Measurements from ENCODE around the gene GPS1. TPM values are rescaled to one million over a fixed set of nuclear protein-coding genes. Genes with fewer than 3 reads are reported as not detected.

Gene GPS1
- total and polyA plus RNA-seq, 11 donors: 76.7 to 151 (median 85.0) TPM

- peaks cover 0 to 50% (median 34%) of the 10 kb centered on the region in 9 donors for H3K36me3 ChIP-seq
- ATAC-seq (no peak), DNase-seq (no peak)
- no peak overlapping the region for H3K4me3 ChIP-seq
- TF ChIP-seq CTCF (IDR thresholded peaks at IDR 0.05): no peak
- TF ChIP-seq POLR2A (IDR thresholded peaks at IDR 0.05): no peak
- H3K27ac ChIP-seq: no peak overlapping the region
- H3K9me3 ChIP-seq: no peaks in the 10 kb centered on the region
- no peaks in the 10 kb centered on the region for H3K27me3 ChIP-seq
- 91 to 95% (median 95%) methylated on average over 5 to 18 of the region's 18 CpGs for WGBS, 4 donors
- H3K4me1 ChIP-seq: peaks cover 0 to 10% (median 0%) of the 10 kb centered on the region in 12 donors
- intact Hi-C loops (cut with DNase I): no loop called here
Measured at GRCh38 chr17:82078433-82078832, 26.7 kb downstream of the GPS1 start.

- intact Hi-C loops (cut with DNase I): no loop called here
- H3K4me3 ChIP-seq: no peak overlapping the region
- ATAC-seq: no peak
- H3K27me3 ChIP-seq: no peaks in the 10 kb centered on the region
- no peak for DNase-seq
- H3K36me3 ChIP-seq: peaks cover 0 to 57% (median 41%) of the 10 kb centered on the region in 9 donors
- 93 to 96% (median 93%) methylated on average over 35 to 47 of the region's 47 CpGs for WGBS, 4 donors
- no peak overlapping the region for H3K27ac ChIP-seq
- H3K4me1 ChIP-seq: peaks cover 0 to 10% (median 0%) of the 10 kb centered on the region in 12 donors
- TF ChIP-seq POLR2A (IDR thresholded peaks at IDR 0.05): no peak
- no peak for TF ChIP-seq CTCF (IDR thresholded peaks at IDR 0.05)
- H3K9me3 ChIP-seq: no peaks in the 10 kb centered on the region
Measured at GRCh38 chr17:82079001-82079677, 27.4 kb downstream of the GPS1 start.

DNA sequence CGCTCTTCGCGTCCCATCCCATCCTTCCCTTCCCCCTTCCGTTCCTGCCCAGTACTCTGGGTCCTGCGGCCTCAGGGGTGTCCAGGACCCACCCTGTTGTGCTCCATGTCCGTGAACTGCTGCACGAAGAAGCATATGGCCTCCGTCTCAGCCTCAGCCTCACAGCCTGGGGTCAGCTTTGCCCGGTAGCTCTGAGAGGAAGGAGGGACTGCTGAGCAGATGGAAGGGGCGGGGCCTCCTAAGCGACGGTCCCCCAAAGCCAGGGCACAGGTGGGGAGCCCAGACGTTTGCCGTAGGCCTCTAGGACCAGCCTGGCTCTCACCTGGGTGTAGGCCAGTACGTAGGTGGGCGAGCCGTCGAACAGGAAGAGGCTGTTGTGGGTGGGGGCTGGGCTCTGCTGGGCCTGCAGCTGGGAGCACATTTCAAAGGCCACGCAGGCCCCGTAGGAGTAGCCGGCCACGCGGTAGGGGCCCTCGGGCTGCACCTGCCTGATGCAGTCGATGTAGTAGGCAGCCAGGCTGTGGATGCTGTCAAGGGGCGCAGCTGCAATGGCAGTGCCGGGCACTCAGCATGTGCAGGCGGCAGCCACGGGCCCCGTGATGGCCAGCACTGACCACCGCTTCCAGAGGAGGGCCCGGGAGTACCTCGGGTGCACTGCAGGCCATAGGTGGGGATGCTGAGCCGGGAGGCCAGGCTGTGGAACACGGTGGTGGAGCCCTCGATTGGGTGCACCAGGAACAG lies 28.5 kb downstream of the GPS1 start:
- ATAC-seq: no peak
- DNase-seq: no peak
- no peaks in the 10 kb centered on the region for H3K27me3 ChIP-seq
- H3K9me3 ChIP-seq: no peaks in the 10 kb centered on the region
- TF ChIP-seq CTCF (IDR thresholded peaks at IDR 0.05) (no peak), POLR2A (IDR thresholded peaks at IDR 0.05) (no peak)
- 88 to 92% (median 92%) methylated on average over 35 to 36 of the region's 36 CpGs for WGBS, 4 donors
- intact Hi-C loops (cut with DNase I): no loop called here
- no peak overlapping the region for H3K27ac ChIP-seq
- peaks cover 0 to 10% (median 0%) of the 10 kb centered on the region in 12 donors for H3K4me1 ChIP-seq
- peaks cover 0 to 66% (median 52%) of the 10 kb centered on the region in 9 donors for H3K36me3 ChIP-seq
- no peak overlapping the region for H3K4me3 ChIP-seq

DNA sequence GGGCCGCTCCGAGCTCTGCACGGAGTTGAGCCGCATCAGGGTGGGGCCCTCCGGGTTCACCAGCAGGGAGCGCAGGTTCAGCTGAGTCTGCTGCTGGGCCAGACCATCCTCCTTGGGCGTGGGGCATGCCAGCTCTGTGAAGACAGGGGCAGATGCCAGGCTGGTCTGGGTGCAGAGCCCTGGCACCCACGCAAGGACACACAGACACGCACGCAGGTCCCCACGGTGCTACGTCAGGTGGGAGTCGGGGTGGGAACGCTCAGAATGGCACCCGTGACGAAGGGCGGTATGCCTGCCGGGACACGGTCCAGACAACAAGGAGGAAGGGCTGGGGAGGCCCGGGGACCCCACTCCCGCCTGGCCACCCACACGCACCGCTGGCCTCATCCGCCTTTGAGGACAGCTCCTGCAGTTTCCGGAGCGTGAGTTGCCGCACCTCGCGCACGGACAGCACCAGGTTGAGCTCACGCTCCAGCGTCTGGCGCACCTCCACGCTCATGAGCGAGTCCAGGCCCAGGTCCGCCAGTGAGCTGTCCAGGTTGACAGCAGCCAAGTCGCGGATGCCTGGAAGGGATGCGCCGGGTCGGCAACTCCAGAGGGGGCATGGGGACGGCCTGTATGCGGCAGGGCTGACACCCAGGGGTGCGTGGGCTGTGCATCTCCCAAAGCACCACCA lies 29.2 kb downstream of the GPS1 start:
- Histone ChIP-seq H3K9me3 (no peaks in the 10 kb centered on the region), H3K27ac (no peak overlapping the region), H3K27me3 (no peaks in the 10 kb centered on the region), H3K4me3 (no peak overlapping the region), H3K36me3 (peaks cover 0 to 73% (median 58%) of the 10 kb centered on the region in 9 donors), H3K4me1 (peaks cover 0 to 10% (median 0%) of the 10 kb centered on the region in 12 donors)
- TF ChIP-seq POLR2A (IDR thresholded peaks at IDR 0.05) (no peak), CTCF (IDR thresholded peaks at IDR 0.05) (no peak)
- ATAC-seq (no peak), DNase-seq (no peak)
- WGBS, 4 donors: 93 to 96% (median 95%) methylated on average over 34 to 44 of the region's 44 CpGs
- intact Hi-C loops (cut with DNase I): no loop called here
